DMS53 (cell line): ENCODE data around the gene DDR2.

Source experiments
- DNase-seq: peaks from one replicate; lab custom pipeline; 2025; lab: John Stamatoyannopoulos, UW

Gene DDR2

GRCh38 chr1:162835157-162835899 is 203.1 kb downstream of the DDR2 start:
- no peak for DNase-seq
